Erythroblast (primary cell): ENCODE results near the gene STAT4.

ENCODE experiments used
- GATA1 ChIP-seq: IDR thresholded peaks from 2 replicates; pipeline ENCODE4 v1.6.1; 2011; ENCODE audit warnings: low read depth, mild to moderate bottlenecking, control low read depth, low read length, moderate library complexity
- POLR2A ChIP-seq: IDR thresholded peaks from 2 replicates; pipeline ENCODE4 v1.6.1; 2011; ENCODE audit warnings: mild to moderate bottlenecking, low read length

DNA sequence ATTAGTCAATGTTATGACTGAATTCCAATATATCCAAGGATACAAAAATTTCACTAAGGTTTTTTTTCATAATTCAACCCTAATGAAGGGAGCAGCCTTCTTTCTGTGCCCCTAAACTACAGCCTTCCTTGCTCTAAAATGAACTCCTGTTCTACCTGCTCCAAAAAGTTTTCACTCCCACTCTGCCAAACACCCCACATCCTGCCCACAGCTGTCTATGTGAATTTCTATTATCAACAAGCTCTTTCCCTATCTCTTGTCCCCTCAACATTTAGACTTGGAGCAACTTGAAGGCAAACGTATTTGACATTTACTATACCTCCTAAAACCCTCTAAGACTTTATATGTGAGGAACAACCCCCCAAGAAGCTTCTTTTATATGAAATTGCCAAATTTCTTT is 2.5 kb downstream of the STAT4 start:
- no peak for TF ChIP-seq POLR2A
- TF ChIP-seq GATA1, result no peak
